ENCODE data around the gene SBF2. TPM values are rescaled to one million over a fixed set of nuclear protein-coding genes. Genes with fewer than 3 reads are reported as not detected.
A peak's percentile ranks its signal among the peaks of the same experiment; 100 is the strongest.

The SBF2 gene
- total and polyA plus RNA-seq, 9 of the 15 experiments (the other 6 are each of a cell fraction or from before 2014, with no cell fraction given), result 0.80 to 9.5 (median 5.0) TPM

DNA sequence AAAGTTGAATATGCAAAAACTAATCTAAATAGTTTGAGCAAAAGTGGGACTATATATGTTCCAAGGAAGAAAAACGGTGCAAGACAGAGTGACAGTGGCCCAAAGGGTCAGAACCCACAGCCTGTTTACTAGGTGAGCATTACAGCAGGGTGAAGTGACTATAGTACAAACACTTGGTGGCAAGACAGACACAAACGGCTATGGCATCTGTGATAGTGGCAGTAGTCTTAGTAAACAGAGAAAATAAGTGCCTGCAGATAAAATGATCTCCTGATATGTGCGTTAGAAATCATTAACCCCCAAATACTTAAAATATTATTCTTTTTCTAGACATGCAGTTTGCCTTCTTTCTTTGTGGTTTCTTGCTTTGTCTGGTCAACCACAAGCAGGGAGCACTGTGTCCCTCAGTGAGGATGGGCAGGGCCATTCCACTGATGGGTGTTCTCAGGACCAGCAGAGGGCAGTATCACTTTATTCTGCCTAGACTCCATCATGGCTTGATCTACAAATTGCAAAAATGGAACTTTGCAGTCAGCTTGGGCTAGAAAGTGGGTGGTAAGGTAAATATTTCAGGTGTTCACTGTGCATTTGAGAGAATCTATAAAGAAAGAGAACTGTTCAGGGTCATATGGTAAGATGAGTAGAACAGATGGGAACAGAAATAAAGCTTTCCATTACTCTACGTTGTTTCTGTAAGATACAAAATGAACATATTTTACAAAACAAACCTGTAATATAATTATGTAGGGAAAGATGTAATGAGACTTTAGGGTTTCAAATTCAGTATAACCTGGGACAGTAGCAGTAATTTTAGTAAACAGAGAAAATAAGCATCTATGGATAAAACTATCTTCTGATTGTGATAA lies 431.9 kb downstream of the SBF2 start:
- 35% methylated on average over 4 of the region's 4 CpGs for WGBS (ENCODE audit: insufficient coverage, low coverage, missing lambda C conversion rate)
- H4K20me1 ChIP-seq (replicated peaks; ENCODE audit: control insufficient read depth, insufficient read depth, low read length), result no peaks in the 10 kb centered on the region
- no peaks in the 10 kb centered on the region for H3K9me3 ChIP-seq (replicated peaks; ENCODE audit: control insufficient read depth, insufficient read depth, low read depth, low read length)
- FAIRE-seq (peak; percentile 92), ATAC-seq (peak; percentile 100), DNase-seq (ENCODE audit: extremely low read depth in 1 of 4, low spot score in 3 of 4) (peak; percentile 59 to 79 (median 70))
- intact Hi-C loops (cut with micrococcal nuclease), result loop anchor here (1.0 to 5.0 kb wide), 6 partner anchors 104 to 505 kb away; partner anchors contain the start of gene ADM
- no peak overlapping the region for H2AFZ ChIP-seq (ENCODE audit: low read depth, low read length)
- no peak overlapping the region for H3K4me3 ChIP-seq
- H3K9me1 ChIP-seq (ENCODE audit: control insufficient read depth, insufficient read depth, low read length), result no peaks in the 10 kb centered on the region
- H3K9ac ChIP-seq (ENCODE audit: insufficient read depth in 1 of 2, low read depth in 2 of 2, low read length in 2 of 2), result no peak overlapping the region
- H3K27me3 ChIP-seq (ENCODE audit: control insufficient read depth in 2 of 2, insufficient read depth in 2 of 2, low read length in 2 of 2), result no peaks in the 10 kb centered on the region
- no peaks in the 10 kb centered on the region; a peak in 1 of 5 replicates for H3K4me1 ChIP-seq (replicated peaks in 1 of 2; ENCODE audit: control insufficient read depth in 2 of 2, insufficient read depth in 2 of 2, low read length in 2 of 2)
- H3K79me2 ChIP-seq (ENCODE audit: control insufficient read depth, insufficient read depth, low read length), result no peaks in the 10 kb centered on the region
- in situ Hi-C loops (cut with MboI), result loop anchor here (10.0 to 25.0 kb wide), 2 partner anchors 113 to 450 kb away; partner anchors contain the start of gene ADM
- no peak overlapping the region for H3K4me2 ChIP-seq (ENCODE audit: insufficient read depth, low read length)
- BruUV-seq (replicated peaks), result no TSS peak
- no peak overlapping the region for H3K27ac ChIP-seq (ENCODE audit: extremely low read depth, low read depth, low read length)
- H3K36me3 ChIP-seq (ENCODE audit: control insufficient read depth, insufficient read depth, low read length), result no peaks in the 10 kb centered on the region
- CTCF ChIA-PET (ENCODE audit: low intra/inter-chr PET ratio), result interaction anchor here (0.7 to 2.5 kb wide), 3 partner anchors 10 to 461 kb away, joined by 3 to 16 read pairs (median 9); no protein-coding TSS in a partner anchor
- POLR2A ChIA-PET, result interaction anchor here (1.0 kb wide), 1 partner anchor 48 kb away, joined by 4 read pairs; no protein-coding TSS in a partner anchor
- TF ChIP-seq, protein P1, sequence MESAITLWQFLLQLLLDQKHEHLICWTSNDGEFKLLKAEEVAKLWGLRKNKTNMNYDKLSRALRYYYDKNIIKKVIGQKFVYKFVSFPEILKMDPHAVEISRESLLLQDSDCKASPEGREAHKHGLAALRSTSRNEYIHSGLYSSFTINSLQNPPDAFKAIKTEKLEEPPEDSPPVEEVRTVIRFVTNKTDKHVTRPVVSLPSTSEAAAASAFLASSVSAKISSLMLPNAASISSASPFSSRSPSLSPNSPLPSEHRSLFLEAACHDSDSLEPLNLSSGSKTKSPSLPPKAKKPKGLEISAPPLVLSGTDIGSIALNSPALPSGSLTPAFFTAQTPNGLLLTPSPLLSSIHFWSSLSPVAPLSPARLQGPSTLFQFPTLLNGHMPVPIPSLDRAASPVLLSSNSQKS (CRISPR knock-in tag; IDR thresholded peaks at IDR 0.05), result no peak
- TF ChIP-seq ZBTB8A (IDR thresholded peaks at IDR 0.05; ENCODE audit: partially characterized antibody) (no peak), GTF2E2 (tag; IDR thresholded peaks at IDR 0.05) (no peak), SETDB1 (IDR thresholded peaks at IDR 0.05; ENCODE audit: low read length) (no peak), PHB (CRISPR knock-in tag; IDR thresholded peaks at IDR 0.05) (no peak), CHD1 (IDR thresholded peaks at IDR 0.05; ENCODE audit: low read length) (no peak), XRCC4 (IDR thresholded peaks at IDR 0.05; ENCODE audit: extremely low read depth, insufficient read depth, insufficient read length) (no peak)
- TF ChIP-seq, protein P2, sequence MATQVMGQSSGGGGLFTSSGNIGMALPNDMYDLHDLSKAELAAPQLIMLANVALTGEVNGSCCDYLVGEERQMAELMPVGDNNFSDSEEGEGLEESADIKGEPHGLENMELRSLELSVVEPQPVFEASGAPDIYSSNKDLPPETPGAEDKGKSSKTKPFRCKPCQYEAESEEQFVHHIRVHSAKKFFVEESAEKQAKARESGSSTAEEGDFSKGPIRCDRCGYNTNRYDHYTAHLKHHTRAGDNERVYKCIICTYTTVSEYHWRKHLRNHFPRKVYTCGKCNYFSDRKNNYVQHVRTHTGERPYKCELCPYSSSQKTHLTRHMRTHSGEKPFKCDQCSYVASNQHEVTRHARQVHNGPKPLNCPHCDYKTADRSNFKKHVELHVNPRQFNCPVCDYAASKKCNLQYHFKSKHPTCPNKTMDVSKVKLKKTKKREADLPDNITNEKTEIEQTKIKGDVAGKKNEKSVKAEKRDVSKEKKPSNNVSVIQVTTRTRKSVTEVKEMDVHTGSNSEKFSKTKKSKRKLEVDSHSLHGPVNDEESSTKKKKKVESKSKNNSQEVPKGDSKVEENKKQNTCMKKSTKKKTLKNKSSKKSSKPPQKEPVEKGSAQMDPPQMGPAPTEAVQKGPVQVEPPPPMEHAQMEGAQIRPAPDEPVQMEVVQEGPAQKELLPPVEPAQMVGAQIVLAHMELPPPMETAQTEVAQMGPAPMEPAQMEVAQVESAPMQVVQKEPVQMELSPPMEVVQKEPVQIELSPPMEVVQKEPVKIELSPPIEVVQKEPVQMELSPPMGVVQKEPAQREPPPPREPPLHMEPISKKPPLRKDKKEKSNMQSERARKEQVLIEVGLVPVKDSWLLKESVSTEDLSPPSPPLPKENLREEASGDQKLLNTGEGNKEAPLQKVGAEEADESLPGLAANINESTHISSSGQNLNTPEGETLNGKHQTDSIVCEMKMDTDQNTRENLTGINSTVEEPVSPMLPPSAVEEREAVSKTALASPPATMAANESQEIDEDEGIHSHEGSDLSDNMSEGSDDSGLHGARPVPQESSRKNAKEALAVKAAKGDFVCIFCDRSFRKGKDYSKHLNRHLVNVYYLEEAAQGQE (IDR thresholded peaks at IDR 0.05; ENCODE audit: borderline replicate concordance), result peak; percentile 85
- TF ChIP-seq, protein P2 (CRISPR knock-in tag; IDR thresholded peaks at IDR 0.05; ENCODE audit: low read depth), result no peak
- TF ChIP-seq, protein P3, sequence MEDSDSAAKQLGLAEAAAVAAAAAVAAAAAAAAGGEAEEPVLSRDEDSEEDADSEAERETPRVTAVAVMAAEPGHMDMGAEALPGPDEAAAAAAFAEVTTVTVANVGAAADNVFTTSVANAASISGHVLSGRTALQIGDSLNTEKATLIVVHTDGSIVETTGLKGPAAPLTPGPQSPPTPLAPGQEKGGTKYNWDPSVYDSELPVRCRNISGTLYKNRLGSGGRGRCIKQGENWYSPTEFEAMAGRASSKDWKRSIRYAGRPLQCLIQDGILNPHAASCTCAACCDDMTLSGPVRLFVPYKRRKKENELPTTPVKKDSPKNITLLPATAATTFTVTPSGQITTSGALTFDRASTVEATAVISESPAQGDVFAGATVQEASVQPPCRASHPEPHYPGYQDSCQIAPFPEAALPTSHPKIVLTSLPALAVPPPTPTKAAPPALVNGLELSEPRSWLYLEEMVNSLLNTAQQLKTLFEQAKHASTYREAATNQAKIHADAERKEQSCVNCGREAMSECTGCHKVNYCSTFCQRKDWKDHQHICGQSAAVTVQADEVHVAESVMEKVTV (CRISPR knock-in tag; IDR thresholded peaks at IDR 0.05), result peak; percentile 75
